HCT116 (cell line): ENCODE data around the gene M1AP. TPM values are rescaled to one million over a fixed set of nuclear protein-coding genes. Genes with fewer than 3 reads are reported as not detected.

Experiments used
- ATAC-seq: fragments of 200-7000 bp; cut with Tn5 transposase; 2 replicates; pipeline ENCODE4 v1.9.1; 2020; ENCODE audit warnings: mild to moderate bottlenecking, moderate library complexity
- BruUV-seq: library from RNA; stranded (reverse); fragments of 400-500 nt; replicated peaks from 2 replicates; lab custom pipeline; 2021; lab: Mats Ljungman, UMichigan
- CTCF ChIA-PET: fragments of 300-600 bp; sonication (Branson Sonifier 250); formaldehyde crosslinking; loops from one replicate; lab custom pipeline; 2021; ENCODE audit warnings: antibody characterized with exemption; lab: Charles Lee
- POLR2A ChIA-PET: fragments of 300-600, 350-600 bp; sonication (Branson Sonifier 250); formaldehyde crosslinking; loops from one replicate; lab custom pipeline; 2021; ENCODE audit warnings: antibody characterized with exemption; lab: Charles Lee
- RAD21 ChIA-PET, 2 experiments: fragments of 300-600 bp; sonication (Branson Sonifier 250); formaldehyde crosslinking; loops; one replicate each; lab custom pipeline; 2023; ENCODE audit warnings: low total read pairs in 2 of 2; ENCODE audit not compliant: uncharacterized antibody in 2 of 2, unreplicated experiment in 2 of 2, low non-redundant PET in 1 of 2; lab: Charles Lee
- DNase-seq: peaks from one replicate; pipeline ENCODE4 v3.0.0-alpha.2; 2010; ENCODE audit warnings: low read depth, low spot score
- H2AFZ ChIP-seq: fragments of 200-600 bp; shearing (Covaris generic), sonication (generic); 2 replicates; pipeline ENCODE4 v1.6.1; 2017; ENCODE audit warnings: low read depth, mixed run types, mixed read lengths, antibody characterized with exemption, low read length; ENCODE audit not compliant: poor library complexity, severe bottlenecking
- H3K27ac ChIP-seq: 2 replicates; pipeline ENCODE4 v1.5.1; 2012; ENCODE audit warnings: low read depth, low read length
- H3K27me3 ChIP-seq: fragments of 200-600 bp; sonication (generic); 2 replicates; pipeline ENCODE4 v1.6.1; 2016; ENCODE audit warnings: mixed run types, low read length, mixed read lengths; ENCODE audit not compliant: insufficient read depth
- H3K36me3 ChIP-seq, 2 experiments: fragments of 200-500 bp in 1 of 2; fragments of 200-600 bp in 1 of 2; sonication (Bioruptor generic) in 1 of 2; sonication (generic) in 1 of 2; 2 replicates each; pipeline versions ENCODE4 v1.5.1 to v1.6.1; 2014 to 2016; ENCODE audit warnings: low read length in 2 of 2, inconsistent platforms in 1 of 2, mixed read lengths in 1 of 2, mixed run types in 1 of 2; ENCODE audit not compliant: insufficient read depth in 2 of 2, control insufficient read depth in 1 of 2
- H3K4me1 ChIP-seq, 2 experiments: fragments of 200-600 bp in 1 of 2; sonication (generic) in 1 of 2; 2 replicates each; pipeline versions ENCODE4 v1.5.1 to v1.6.1; 2012 to 2017; ENCODE audit warnings: low read length in 2 of 2, inconsistent platforms in 1 of 2, mild to moderate bottlenecking in 1 of 2, mixed read lengths in 1 of 2, mixed run types in 1 of 2, moderate library complexity in 1 of 2; ENCODE audit not compliant: insufficient read depth in 2 of 2, control insufficient read depth in 1 of 2
- H3K4me2 ChIP-seq: fragments of 200-600 bp; sonication (generic); 2 replicates; pipeline ENCODE4 v1.6.1; 2017; ENCODE audit warnings: mixed run types, low read length, mixed read lengths
- H3K4me3 ChIP-seq, 2 experiments: fragments of 200-600 bp in 1 of 2; sonication (generic) in 1 of 2; replicated peaks in 1 of 2; 2 replicates each; pipeline ENCODE4 v1.5.1; 2011 to 2016; ENCODE audit warnings: low read length in 2 of 2, control low read depth in 1 of 2, low read depth in 1 of 2, mild to moderate bottlenecking in 1 of 2, mixed read lengths in 1 of 2, mixed run types in 1 of 2
- H3K79me2 ChIP-seq: fragments of 200-600 bp; sonication (generic); 2 replicates; pipeline ENCODE4 v1.6.1; 2017; ENCODE audit warnings: mild to moderate bottlenecking, mixed run types, low read length, moderate library complexity, mixed read lengths; ENCODE audit not compliant: insufficient read depth
- H3K9ac ChIP-seq: fragments of 200-600 bp; sonication (generic); 2 replicates; pipeline ENCODE4 v1.6.1; 2016; ENCODE audit warnings: low read length, mixed read lengths
- H3K9me2 ChIP-seq: fragments of 200-600 bp; sonication (generic), shearing (Covaris generic); 2 replicates; pipeline ENCODE4 v1.6.1; 2017; ENCODE audit warnings: mixed run types, mild to moderate bottlenecking, moderate library complexity; ENCODE audit not compliant: insufficient read depth
- H3K9me3 ChIP-seq, 2 experiments: fragments of 200-500 bp in 1 of 2; fragments of 200-600 bp in 1 of 2; sonication (Bioruptor generic) in 1 of 2; sonication (generic) in 1 of 2; 2 replicates each; pipeline ENCODE4 v1.6.1; 2014 to 2017; ENCODE audit warnings: low read length in 2 of 2, mixed read lengths in 2 of 2, inconsistent platforms in 1 of 2, low read depth in 1 of 2, mild to moderate bottlenecking in 1 of 2, mixed run types in 1 of 2, moderate library complexity in 1 of 2; ENCODE audit not compliant: control insufficient read depth in 1 of 2, insufficient read depth in 1 of 2
- H4K20me1 ChIP-seq: fragments of 200-600 bp; sonication (generic), shearing (Covaris generic); 2 replicates; pipeline ENCODE4 v1.6.1; 2017; ENCODE audit warnings: mixed run types, mild to moderate bottlenecking, moderate library complexity; ENCODE audit not compliant: insufficient read depth
- CBX3 ChIP-seq: IDR thresholded peaks from 2 replicates; pipeline ENCODE4 v1.6.1; 2012; ENCODE audit warnings: low read depth
- CEBPB ChIP-seq: IDR thresholded peaks from 2 replicates; pipeline ENCODE4 v1.6.1; 2012; ENCODE audit warnings: low read depth
- RAD21 ChIP-seq: IDR thresholded peaks from 2 replicates; pipeline ENCODE4 v1.6.1; 2012; ENCODE audit warnings: low read depth, mild to moderate bottlenecking
- SP1 ChIP-seq: IDR thresholded peaks from 2 replicates; pipeline ENCODE4 v1.6.1; 2012; ENCODE audit warnings: low read depth
- SRF ChIP-seq: IDR thresholded peaks from 2 replicates; pipeline ENCODE4 v1.6.1; 2012; ENCODE audit warnings: low read depth
- TCF7L2 ChIP-seq: IDR thresholded peaks from 2 replicates; pipeline ENCODE4 v1.7.0; 2011; ENCODE audit warnings: borderline replicate concordance, inconsistent platforms; ENCODE audit not compliant: insufficient read depth, insufficient read length; ENCODE audit errors: extremely low read depth
- intact Hi-C: fragments of 100-400 bp; cut with micrococcal nuclease; formaldehyde crosslinking; loops from 2 replicates; pipeline ENCODE4 v1.10.0; 2022
- total RNA-seq: library from RNA; stranded (reverse); gene quantifications from one replicate; pipeline ENCODE4 v1.2.1, GENCODE V29; 2021; ENCODE audit not compliant: unreplicated experiment
- TF ChIP-seq, protein P1 (sequence below): IDR thresholded peaks from 2 replicates; pipeline ENCODE4 v1.6.1; 2012; ENCODE audit warnings: low read depth
- TF ChIP-seq, protein P2 (sequence below), 3 experiments: fragments of 200-600 bp in 1 of 3; sonication (generic) in 1 of 3; IDR thresholded peaks in 2 of 3; conservative IDR thresholded peaks in 1 of 3; 2 replicates each; pipeline ENCODE4 v1.5.1; 2012 to 2017; ENCODE audit warnings: low read depth in 2 of 3, low read length in 2 of 3, antibody characterized with exemption in 1 of 3, borderline replicate concordance in 1 of 3, control low read depth in 1 of 3, mild to moderate bottlenecking in 1 of 3, mixed read lengths in 1 of 3, mixed run types in 1 of 3, moderate library complexity in 1 of 3; ENCODE audit not compliant: insufficient read depth in 1 of 3

The M1AP gene
- total RNA-seq, 1 experiment from 2014 or later: 28.2 TPM

DNA sequence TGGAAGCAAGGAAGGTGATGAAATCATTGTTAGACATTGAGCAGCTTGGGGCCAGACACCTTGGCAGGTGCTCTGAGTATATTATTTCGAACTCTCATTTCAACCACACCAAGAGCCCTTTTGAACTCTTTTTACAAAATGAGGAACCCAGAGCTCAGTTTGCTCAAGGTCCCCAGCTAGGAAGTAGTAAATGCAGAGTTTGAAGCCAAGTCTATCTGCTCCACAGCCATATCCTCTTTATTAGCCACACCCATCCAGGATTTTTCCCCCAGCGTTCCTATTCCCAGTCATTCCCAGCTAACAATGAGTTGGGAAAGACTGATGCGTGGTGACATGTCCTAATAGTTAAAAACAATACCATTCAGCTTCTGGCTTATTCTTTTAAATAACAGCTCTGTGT lies 46.2 kb upstream of the M1AP start (continued):
- TF ChIP-seq, protein P1, sequence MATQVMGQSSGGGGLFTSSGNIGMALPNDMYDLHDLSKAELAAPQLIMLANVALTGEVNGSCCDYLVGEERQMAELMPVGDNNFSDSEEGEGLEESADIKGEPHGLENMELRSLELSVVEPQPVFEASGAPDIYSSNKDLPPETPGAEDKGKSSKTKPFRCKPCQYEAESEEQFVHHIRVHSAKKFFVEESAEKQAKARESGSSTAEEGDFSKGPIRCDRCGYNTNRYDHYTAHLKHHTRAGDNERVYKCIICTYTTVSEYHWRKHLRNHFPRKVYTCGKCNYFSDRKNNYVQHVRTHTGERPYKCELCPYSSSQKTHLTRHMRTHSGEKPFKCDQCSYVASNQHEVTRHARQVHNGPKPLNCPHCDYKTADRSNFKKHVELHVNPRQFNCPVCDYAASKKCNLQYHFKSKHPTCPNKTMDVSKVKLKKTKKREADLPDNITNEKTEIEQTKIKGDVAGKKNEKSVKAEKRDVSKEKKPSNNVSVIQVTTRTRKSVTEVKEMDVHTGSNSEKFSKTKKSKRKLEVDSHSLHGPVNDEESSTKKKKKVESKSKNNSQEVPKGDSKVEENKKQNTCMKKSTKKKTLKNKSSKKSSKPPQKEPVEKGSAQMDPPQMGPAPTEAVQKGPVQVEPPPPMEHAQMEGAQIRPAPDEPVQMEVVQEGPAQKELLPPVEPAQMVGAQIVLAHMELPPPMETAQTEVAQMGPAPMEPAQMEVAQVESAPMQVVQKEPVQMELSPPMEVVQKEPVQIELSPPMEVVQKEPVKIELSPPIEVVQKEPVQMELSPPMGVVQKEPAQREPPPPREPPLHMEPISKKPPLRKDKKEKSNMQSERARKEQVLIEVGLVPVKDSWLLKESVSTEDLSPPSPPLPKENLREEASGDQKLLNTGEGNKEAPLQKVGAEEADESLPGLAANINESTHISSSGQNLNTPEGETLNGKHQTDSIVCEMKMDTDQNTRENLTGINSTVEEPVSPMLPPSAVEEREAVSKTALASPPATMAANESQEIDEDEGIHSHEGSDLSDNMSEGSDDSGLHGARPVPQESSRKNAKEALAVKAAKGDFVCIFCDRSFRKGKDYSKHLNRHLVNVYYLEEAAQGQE: no peak
- TF ChIP-seq SP1: no peak
- TF ChIP-seq TCF7L2: no peak
- no peak for TF ChIP-seq CEBPB
- TF ChIP-seq RAD21: no peak
- TF ChIP-seq SRF: no peak
- TF ChIP-seq CBX3: no peak

DNA sequence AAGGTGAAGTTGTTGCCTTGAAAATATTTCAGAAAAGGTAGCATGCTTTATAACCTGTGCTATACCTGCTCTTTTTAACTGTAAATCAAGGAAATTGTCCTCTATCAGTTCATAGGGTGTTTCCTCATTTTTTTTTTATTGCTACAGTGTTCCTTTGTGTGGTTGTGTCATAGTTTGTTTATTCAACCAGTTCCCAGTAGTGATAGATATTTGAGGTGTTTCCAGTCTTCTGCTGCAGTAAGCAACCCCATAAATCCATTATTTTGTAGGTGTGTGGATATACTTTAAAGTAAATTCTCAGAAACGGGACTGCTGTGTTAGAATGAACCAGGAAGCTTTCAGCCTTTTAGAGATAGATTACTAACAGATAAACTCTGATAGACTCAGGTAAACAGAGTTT lies 45.5 kb upstream of the M1AP start:
- ChIA-PET CTCF (no interaction called here), POLR2A (no interaction called here), RAD21 (no interaction called here)
- H4K20me1 ChIP-seq: no peaks in the 10 kb centered on the region
- no peak for DNase-seq
- H3K79me2 ChIP-seq: no peaks in the 10 kb centered on the region
- no peaks in the 10 kb centered on the region for H3K9me2 ChIP-seq
- no peaks in the 10 kb centered on the region for H3K4me1 ChIP-seq
- H3K27me3 ChIP-seq: no peaks in the 10 kb centered on the region
- intact Hi-C loops: loop anchor here (10.0 kb wide), 1 partner anchor 361 kb away; no protein-coding TSS in a partner anchor
- H3K36me3 ChIP-seq: no peaks in the 10 kb centered on the region
- H3K9me3 ChIP-seq: no peaks in the 10 kb centered on the region
- H3K4me3 ChIP-seq: no peak overlapping the region
- no peak overlapping the region for H3K9ac ChIP-seq
- H3K4me2 ChIP-seq: no peak overlapping the region
- no TSS peak for BruUV-seq
- TF ChIP-seq TCF7L2 (no peak), SP1 (no peak)
- TF ChIP-seq, protein P2, sequence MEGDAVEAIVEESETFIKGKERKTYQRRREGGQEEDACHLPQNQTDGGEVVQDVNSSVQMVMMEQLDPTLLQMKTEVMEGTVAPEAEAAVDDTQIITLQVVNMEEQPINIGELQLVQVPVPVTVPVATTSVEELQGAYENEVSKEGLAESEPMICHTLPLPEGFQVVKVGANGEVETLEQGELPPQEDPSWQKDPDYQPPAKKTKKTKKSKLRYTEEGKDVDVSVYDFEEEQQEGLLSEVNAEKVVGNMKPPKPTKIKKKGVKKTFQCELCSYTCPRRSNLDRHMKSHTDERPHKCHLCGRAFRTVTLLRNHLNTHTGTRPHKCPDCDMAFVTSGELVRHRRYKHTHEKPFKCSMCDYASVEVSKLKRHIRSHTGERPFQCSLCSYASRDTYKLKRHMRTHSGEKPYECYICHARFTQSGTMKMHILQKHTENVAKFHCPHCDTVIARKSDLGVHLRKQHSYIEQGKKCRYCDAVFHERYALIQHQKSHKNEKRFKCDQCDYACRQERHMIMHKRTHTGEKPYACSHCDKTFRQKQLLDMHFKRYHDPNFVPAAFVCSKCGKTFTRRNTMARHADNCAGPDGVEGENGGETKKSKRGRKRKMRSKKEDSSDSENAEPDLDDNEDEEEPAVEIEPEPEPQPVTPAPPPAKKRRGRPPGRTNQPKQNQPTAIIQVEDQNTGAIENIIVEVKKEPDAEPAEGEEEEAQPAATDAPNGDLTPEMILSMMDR (IDR thresholded peaks at IDR 0.05 in 2 of 3, conservative IDR thresholded peaks at IDR 0.05 in 1 of 3; ENCODE audit: borderline replicate concordance in 1 of 3, insufficient read depth in 1 of 3, low read depth in 2 of 3, low read length in 2 of 3): no peak
- H2AFZ ChIP-seq: no peak overlapping the region
- no peak overlapping the region for H3K27ac ChIP-seq
- ATAC-seq: no peak
